AG10803 (cell line): ENCODE measurements around the gene PAK2.

Source experiments
- DNase-seq: peaks from one replicate; pipeline ENCODE4 v3.0.0; 2010; ENCODE audit warnings: low read depth
- H3K4me3 ChIP-seq: 2 replicates; pipeline ENCODE4 v1.5.1; 2011; ENCODE audit warnings: mild to moderate bottlenecking, low read length, control low read depth
- CTCF ChIP-seq: conservative IDR thresholded peaks from 2 replicates; pipeline ENCODE4 v1.5.1; 2011; ENCODE audit warnings: mild to moderate bottlenecking, low read length, control low read depth, inconsistent platforms

Gene PAK2

DNA sequence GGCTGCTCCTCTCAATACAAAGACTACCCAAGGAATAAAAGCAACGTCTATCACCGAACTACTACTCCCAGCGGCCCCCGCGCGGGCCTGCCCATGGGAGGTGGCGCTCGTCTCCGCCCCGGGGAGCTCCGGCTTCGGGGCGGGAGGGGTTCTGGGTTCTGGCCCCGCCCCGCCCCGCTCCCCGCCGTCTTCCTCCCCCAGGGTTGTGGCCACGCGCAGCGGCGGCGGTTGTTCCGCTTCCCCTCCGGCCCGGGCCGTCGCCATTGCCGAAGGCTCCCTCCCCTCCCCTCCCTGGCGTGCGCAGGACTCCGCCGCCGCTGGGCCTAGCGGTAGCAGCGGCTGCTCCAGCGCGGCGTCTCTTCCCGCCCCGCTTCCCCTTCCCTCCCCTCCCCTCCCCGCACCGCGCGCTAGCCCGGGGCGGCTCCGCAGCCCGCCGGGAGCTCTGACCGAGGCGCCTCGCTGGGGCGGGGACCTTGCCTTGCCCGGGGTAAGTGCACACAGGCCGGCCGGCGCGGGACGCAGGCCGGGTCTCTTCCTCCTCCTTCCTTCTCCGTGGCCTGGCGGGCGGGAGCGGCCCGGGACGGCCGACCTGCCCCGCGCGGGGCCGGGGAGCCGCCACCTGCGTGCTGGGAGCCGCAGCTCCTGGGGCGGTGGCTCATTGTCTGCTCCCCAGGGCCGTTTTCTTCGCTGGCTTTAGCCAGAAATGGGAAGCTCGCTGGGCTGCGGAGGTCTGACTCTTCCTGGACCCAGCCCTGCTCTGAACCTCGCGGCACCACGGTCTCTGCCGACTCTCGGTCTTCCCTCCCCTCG, at the start of gene PAK2:
TSS of gene PAK2 (plus strand) at position 187 of the 810 bp plus-strand sequence. CDS start 42,790 bp downstream, outside the sequence.
- TF ChIP-seq CTCF: no peak
- DNase-seq: peak; percentile 87

DNA sequence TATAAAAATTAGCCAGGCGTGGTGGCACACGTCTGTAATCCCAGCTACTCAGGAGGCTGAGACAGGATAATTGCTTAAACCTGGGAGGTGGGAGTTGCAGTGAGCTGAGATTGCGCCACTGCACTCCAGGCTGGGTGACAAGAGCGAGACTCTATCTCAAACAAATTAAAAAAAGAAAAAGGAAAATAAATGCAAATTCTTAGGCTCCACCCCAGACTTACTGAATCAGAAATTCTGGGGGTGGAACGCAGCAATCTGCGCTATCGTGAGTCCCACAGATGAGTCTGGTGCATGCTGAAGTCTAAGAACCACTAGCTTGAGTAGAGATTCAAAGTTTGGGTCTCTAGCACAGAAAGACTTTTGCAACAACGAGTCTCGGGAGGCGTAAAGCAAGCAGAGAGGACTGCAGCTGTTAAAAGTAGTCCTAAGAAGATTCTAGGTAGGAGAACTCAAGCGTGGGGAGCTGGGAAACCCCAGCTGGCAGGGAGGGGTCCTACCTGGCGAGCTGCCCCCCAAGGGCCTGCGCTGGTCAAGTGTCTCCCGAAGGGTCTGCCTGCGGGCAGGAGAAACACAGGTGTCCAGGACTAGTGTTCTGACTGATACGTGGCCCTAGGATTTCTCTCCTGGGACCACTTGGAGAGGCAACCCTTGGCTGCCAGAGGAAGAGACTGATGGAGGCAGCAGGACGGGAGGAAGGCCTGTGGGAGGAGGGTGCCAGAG, 49.6 kb upstream of the PAK2 start:
- H3K4me3 ChIP-seq: no peak overlapping the region
- TF ChIP-seq CTCF: no peak
- no peak for DNase-seq

More for the DNA sequence above, at the start of gene PAK2:
- peak within 1 kb of the TSS; percentile 73 for H3K4me3 ChIP-seq

- TF ChIP-seq CTCF: no peak
- DNase-seq: no peak
- H3K4me3 ChIP-seq: no peak overlapping the region
Observed at GRCh38 chr3:196691386-196691785, 48.3 kb upstream of the PAK2 start.

DNA sequence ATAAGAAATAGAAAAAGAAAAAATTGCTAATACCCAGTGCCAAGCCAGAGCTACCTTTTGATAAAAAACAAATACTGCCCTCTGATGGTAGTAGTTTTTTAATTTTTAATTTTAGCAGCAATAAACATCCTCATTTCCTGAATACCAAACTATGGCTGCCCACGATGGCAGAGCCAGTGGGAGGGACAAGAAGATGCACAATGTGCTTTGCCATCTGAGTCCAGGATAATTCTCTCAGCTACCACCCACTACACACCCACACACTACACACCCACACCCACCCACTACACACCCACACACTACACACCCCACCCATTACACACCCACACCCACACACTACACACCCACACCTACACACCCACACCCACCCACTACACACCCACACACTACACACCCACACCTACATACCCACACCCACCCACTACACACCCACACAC, 45.4 kb upstream of the PAK2 start:
- no peak; the same call in 1 of the 2 replicates for TF ChIP-seq CTCF
- no peak overlapping the region for H3K4me3 ChIP-seq
- no peak for DNase-seq

- H3K4me3 ChIP-seq: no peak overlapping the region
- no peak for TF ChIP-seq CTCF
- no peak for DNase-seq
Observed at GRCh38 chr3:196694941-196695848, 44.5 kb upstream of the PAK2 start.

- DNase-seq: no peak
- H3K4me3 ChIP-seq: no peak overlapping the region
- no peak for TF ChIP-seq CTCF
Observed at GRCh38 chr3:196695849-196696226, 43.8 kb upstream of the PAK2 start.
